ENCODE data around the gene SLK. TPM values are rescaled to one million over a fixed set of nuclear protein-coding genes. Genes with fewer than 3 reads are reported as not detected.

SLK gene
- total RNA-seq, 4 donors from 2014 or later, result 68.1 to 120 (median 80.4) TPM

- intact Hi-C loops (cut with DNase I), result no loop called here
- Histone ChIP-seq H3K4me3 (no peak overlapping the region), H3K27me3 (no peaks in the 10 kb centered on the region), H3K27ac (peak overlapping the region; percentile 40 to 51 (median 48)), H3K9me3 (no peaks in the 10 kb centered on the region), H3K4me1 (peaks cover 9 to 37% (median 15%) of the 10 kb centered on the region in 3 donors), H3K36me3 (peaks cover 0 to 21% (median 0%) of the 10 kb centered on the region in 3 donors)
- DNase-seq, result no peak
- TF ChIP-seq, protein P1, sequence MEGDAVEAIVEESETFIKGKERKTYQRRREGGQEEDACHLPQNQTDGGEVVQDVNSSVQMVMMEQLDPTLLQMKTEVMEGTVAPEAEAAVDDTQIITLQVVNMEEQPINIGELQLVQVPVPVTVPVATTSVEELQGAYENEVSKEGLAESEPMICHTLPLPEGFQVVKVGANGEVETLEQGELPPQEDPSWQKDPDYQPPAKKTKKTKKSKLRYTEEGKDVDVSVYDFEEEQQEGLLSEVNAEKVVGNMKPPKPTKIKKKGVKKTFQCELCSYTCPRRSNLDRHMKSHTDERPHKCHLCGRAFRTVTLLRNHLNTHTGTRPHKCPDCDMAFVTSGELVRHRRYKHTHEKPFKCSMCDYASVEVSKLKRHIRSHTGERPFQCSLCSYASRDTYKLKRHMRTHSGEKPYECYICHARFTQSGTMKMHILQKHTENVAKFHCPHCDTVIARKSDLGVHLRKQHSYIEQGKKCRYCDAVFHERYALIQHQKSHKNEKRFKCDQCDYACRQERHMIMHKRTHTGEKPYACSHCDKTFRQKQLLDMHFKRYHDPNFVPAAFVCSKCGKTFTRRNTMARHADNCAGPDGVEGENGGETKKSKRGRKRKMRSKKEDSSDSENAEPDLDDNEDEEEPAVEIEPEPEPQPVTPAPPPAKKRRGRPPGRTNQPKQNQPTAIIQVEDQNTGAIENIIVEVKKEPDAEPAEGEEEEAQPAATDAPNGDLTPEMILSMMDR (IDR thresholded peaks at IDR 0.05), result no peak
- no peak for TF ChIP-seq POLR2A (IDR thresholded peaks at IDR 0.05)
- 27 to 29% methylated on average over 8 of the region's 8 CpGs for WGBS, 2 donors
Observed at GRCh38 chr10:104049504-104050250, 82.7 kb downstream of the SLK start.

GRCh38 chr10:104052431-104052830, 85.5 kb downstream of the SLK start:
- no peak overlapping the region for H3K27ac ChIP-seq
- no peak for DNase-seq
- WGBS, 2 donors, result 17 to 38% methylated on average over 1 of the region's 2 CpGs

GRCh38 chr10:104053201-104053600, 86.3 kb downstream of the SLK start:
- TF ChIP-seq, protein P1 (IDR thresholded peaks at IDR 0.05), result no peak
- TF ChIP-seq POLR2A (IDR thresholded peaks at IDR 0.05), result no peak
- no peak for DNase-seq
- H3K4me1 ChIP-seq, result peaks cover 9 to 37% (median 15%) of the 10 kb centered on the region in 3 donors
- WGBS, 2 donors, result 69 to 84% methylated on average over 4 of the region's 4 CpGs
- no peak overlapping the region for H3K4me3 ChIP-seq
- peaks cover 0 to 10% (median 0%) of the 10 kb centered on the region in 3 donors for H3K36me3 ChIP-seq
- H3K27me3 ChIP-seq, result no peaks in the 10 kb centered on the region
- intact Hi-C loops (cut with DNase I), result no loop called here
- H3K9me3 ChIP-seq, result no peaks in the 10 kb centered on the region
- H3K27ac ChIP-seq, result no peak overlapping the region

More at GRCh38 chr10:104052431-104052830, 85.5 kb downstream of the SLK start:
- intact Hi-C loops (cut with DNase I), result no loop called here
- Histone ChIP-seq H3K27me3 (no peaks in the 10 kb centered on the region), H3K4me3 (no peak overlapping the region), H3K9me3 (no peaks in the 10 kb centered on the region), H3K36me3 (peaks cover 0 to 18% (median 0%) of the 10 kb centered on the region in 3 donors), H3K4me1 (peaks cover 9 to 37% (median 15%) of the 10 kb centered on the region in 3 donors)
- no peak for TF ChIP-seq POLR2A (IDR thresholded peaks at IDR 0.05)
- TF ChIP-seq, protein P1 (IDR thresholded peaks at IDR 0.05), result no peak

DNA sequence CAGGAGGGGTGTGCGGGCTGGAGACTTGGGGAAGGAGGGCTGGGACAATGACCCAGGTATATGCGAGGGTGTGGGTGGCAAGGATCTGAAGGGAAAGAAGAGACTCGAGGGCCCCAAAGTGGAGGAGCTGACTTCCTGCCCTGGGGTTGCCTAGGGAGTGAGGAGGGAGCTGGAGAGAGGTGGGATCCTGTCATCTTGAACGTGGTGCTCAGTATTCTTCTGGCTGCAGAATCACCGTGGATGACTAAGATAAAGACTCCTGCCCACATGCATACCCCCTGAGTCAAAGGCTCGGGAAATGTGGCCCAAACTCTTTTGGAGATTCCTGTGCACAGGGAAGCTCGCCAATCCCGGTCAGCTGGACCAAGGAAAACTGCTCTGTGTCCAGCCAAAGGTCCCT, 87.5 kb downstream of the SLK start:
- Histone ChIP-seq H3K4me1 (peaks cover 3 to 33% (median 9%) of the 10 kb centered on the region in 3 donors), H3K36me3 (peaks cover 0 to 7% (median 0%) of the 10 kb centered on the region in 3 donors), H3K9me3 (no peaks in the 10 kb centered on the region), H3K27ac (peak overlapping the region in 2 of 4 donors; percentile 5 to 51), H3K27me3 (no peaks in the 10 kb centered on the region), H3K4me3 (no peak overlapping the region)
- intact Hi-C loops (cut with DNase I), result no loop called here
- no peak for TF ChIP-seq POLR2A (IDR thresholded peaks at IDR 0.05)
- TF ChIP-seq, protein P1 (IDR thresholded peaks at IDR 0.05), result no peak
- no peak for DNase-seq
- WGBS, 2 donors, result 48 to 54% methylated on average over 8 of the region's 8 CpGs

DNA sequence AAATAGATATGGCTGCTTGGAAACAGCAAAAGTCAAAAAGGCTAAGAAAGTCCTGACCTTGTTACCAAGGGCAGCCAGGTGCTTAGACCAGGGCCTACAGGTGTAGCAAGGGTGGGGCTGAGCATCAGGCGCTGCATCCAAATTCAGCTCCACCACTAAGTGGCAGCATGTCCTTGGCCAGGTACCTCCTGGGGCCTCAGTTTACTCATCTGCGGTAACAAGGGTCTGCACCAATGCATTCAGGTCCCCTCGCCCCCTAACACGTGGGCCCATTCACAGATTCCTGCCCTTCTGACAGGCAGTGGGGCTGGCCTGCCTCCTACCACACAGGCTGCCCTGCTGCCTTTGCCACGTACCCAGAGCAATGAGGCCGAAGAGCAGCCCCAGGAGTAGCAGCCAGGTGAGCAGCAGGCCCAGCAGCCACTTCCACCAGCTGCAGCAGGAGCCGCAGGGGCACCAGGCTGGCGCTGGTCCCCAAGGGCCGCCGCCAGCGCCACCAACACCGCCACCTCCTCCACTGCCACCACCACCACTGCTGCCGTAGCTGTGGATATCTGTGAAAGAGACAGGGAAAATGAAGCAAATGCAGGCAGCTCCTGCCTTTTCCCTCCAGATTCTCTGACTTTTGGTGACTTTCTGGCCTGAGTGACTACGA, 89.8 kb downstream of the SLK start:
- Histone ChIP-seq H3K4me3 (no peak overlapping the region), H3K9me3 (no peaks in the 10 kb centered on the region), H3K4me1 (peaks cover 0 to 12% (median 0%) of the 10 kb centered on the region in 3 donors), H3K27me3 (no peaks in the 10 kb centered on the region), H3K36me3 (peaks cover 0 to 18% (median 0%) of the 10 kb centered on the region in 3 donors), H3K27ac (no peak overlapping the region)
- WGBS, 2 donors, result 76 to 82% methylated on average over 6 to 8 of the region's 14 CpGs
- intact Hi-C loops (cut with DNase I), result no loop called here
- TF ChIP-seq, protein P1 (IDR thresholded peaks at IDR 0.05), result peak in 1 of 6 experiments; percentile 24
- TF ChIP-seq POLR2A (IDR thresholded peaks at IDR 0.05), result no peak
- DNase-seq, result no peak
